OCI-LY7 (cell line): ENCODE measurements around the gene PHRF1. TPM values are rescaled to one million over a fixed set of nuclear protein-coding genes. Genes with fewer than 3 reads are reported as not detected.

Source experiments
- BruUV-seq: library from RNA; stranded (reverse); fragments of 400-500 nt; replicated peaks from 2 replicates; lab custom pipeline; 2021; lab: Mats Ljungman, UMichigan
- CTCF ChIA-PET: fragments of 300-600 bp; sonication (Branson Sonifier 250); formaldehyde crosslinking; loops from one replicate; lab custom pipeline; 2022; ENCODE audit warnings: antibody characterized with exemption; ENCODE audit not compliant: unreplicated experiment; lab: Charles Lee
- POLR2A ChIA-PET: fragments of 300-600 bp; sonication (Branson Sonifier 250); formaldehyde crosslinking; loops from one replicate; lab custom pipeline; 2022; ENCODE audit warnings: antibody characterized with exemption; lab: Charles Lee
- DNase-seq: peaks from one replicate; pipeline ENCODE4 v3.0.0-alpha.2; 2015; ENCODE audit warnings: low spot score
- H2AFZ ChIP-seq: fragments of 200-600 bp; sonication (generic), shearing (Covaris generic); 2 replicates; pipeline ENCODE4 v1.6.1; 2014; ENCODE audit warnings: mild to moderate bottlenecking, antibody characterized with exemption, low read length, moderate library complexity
- H3K27ac ChIP-seq: fragments of 200-600 bp; sonication (generic); 2 replicates; pipeline ENCODE4 v1.5.1; 2014; ENCODE audit warnings: mixed run types, low read depth, mild to moderate bottlenecking, moderate library complexity, low read length, inconsistent platforms; ENCODE audit not compliant: poor library complexity, severe bottlenecking
- H3K36me3 ChIP-seq: fragments of 200-600 bp; sonication (generic); 2 replicates; pipeline ENCODE4 v1.6.1; 2014; ENCODE audit warnings: mild to moderate bottlenecking, antibody characterized with exemption, low read length, moderate library complexity, mixed read lengths; ENCODE audit not compliant: insufficient read depth
- H3K4me1 ChIP-seq: fragments of 200-600 bp; sonication (generic); 2 replicates; pipeline ENCODE4 v1.5.1; 2014; ENCODE audit warnings: mild to moderate bottlenecking, low read length; ENCODE audit not compliant: insufficient read depth, poor library complexity, severe bottlenecking
- H3K4me2 ChIP-seq: fragments of 200-600 bp; sonication (generic); 2 replicates; pipeline ENCODE4 v1.6.1; 2014; ENCODE audit warnings: mild to moderate bottlenecking, low read length
- H3K4me3 ChIP-seq: fragments of 200-600 bp; sonication (generic); 2 replicates; pipeline ENCODE4 v1.5.1; 2014; ENCODE audit warnings: mild to moderate bottlenecking, low read depth, low read length; ENCODE audit not compliant: poor library complexity, severe bottlenecking
- H3K79me2 ChIP-seq: fragments of 200-600 bp; sonication (generic); 2 replicates; pipeline ENCODE4 v1.6.1; 2016; ENCODE audit warnings: low read depth, mild to moderate bottlenecking, low read length, moderate library complexity, mixed read lengths; ENCODE audit not compliant: insufficient read depth
- H3K9me2 ChIP-seq: fragments of 200-600 bp; sonication (generic); 2 replicates; pipeline ENCODE4 v1.6.1; 2016; ENCODE audit warnings: mild to moderate bottlenecking, low read length, mixed read lengths; ENCODE audit not compliant: insufficient read depth
- H3K9me3 ChIP-seq: fragments of 200-600 bp; sonication (generic); 2 replicates; pipeline ENCODE4 v1.6.1; 2014; ENCODE audit warnings: mild to moderate bottlenecking, mixed run types, low read length, mixed read lengths
- H4K20me1 ChIP-seq: fragments of 200-600 bp; sonication (generic); 2 replicates; pipeline ENCODE4 v1.6.1; 2014; ENCODE audit warnings: mild to moderate bottlenecking, antibody characterized with exemption, low read length, moderate library complexity, mixed read lengths; ENCODE audit not compliant: insufficient read depth
- EZH2phosphoT487 ChIP-seq: fragments of 200-600 bp; sonication (generic); IDR thresholded peaks from 2 replicates; pipeline ENCODE4 v1.6.1; 2018; ENCODE audit warnings: low read depth, borderline replicate concordance, mild to moderate bottlenecking, mixed run types, antibody characterized with exemption, low read length, moderate library complexity, mixed read lengths
- intact Hi-C: fragments of 100-400 bp; cut with micrococcal nuclease; formaldehyde crosslinking; loops from one replicate; pipeline ENCODE4 v1.10.0; 2022; ENCODE audit not compliant: unreplicated experiment
- total RNA-seq, 2 experiments: library from RNA; depleted of rRNA in 1 of 2; stranded (reverse); fragments of >200 nt in 1 of 2; shearing (Covaris generic) in 1 of 2; gene quantifications; 2 replicates each; pipeline ENCODE4 v1.2.3, GENCODE V29; 2014 to 2022
- TF ChIP-seq, protein P1 (sequence below): fragments of 200-600 bp; sonication (generic); conservative IDR thresholded peaks from 2 replicates; pipeline ENCODE4 v1.5.1; 2014; ENCODE audit warnings: mild to moderate bottlenecking, antibody characterized with exemption, low read length, moderate library complexity, mixed read lengths

The PHRF1 gene
- total RNA-seq, 2 experiments from 2014 or later: 25.6 to 45.4 TPM

DNA sequence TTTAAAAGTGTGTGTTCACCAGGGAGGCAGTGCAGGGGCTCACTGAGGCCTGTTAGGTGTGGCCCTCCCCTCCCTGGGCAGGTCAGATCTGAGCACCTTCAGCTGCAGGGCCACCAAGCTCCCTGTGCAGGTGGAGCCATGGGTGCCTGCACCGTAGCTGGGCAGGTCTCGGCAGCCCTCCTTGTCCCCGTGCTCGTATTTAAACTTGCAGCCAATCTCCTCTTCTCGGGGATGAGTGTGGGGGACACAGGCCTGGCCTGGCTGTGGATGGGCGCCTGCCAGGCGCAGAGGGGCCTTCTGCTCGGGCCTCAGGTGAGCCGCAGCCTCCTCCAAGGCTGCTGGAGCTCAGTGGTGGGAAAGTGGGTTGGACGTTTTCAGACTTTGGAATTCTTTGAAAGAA lies 19.1 kb downstream of the PHRF1 start:
- no TSS peak for BruUV-seq
- Histone ChIP-seq H3K4me1 (no peaks in the 10 kb centered on the region), H2AFZ (no peak overlapping the region), H3K9me2 (no peaks in the 10 kb centered on the region), H3K79me2 (no peaks in the 10 kb centered on the region), H3K9me3 (no peaks in the 10 kb centered on the region), H3K4me3 (no peak overlapping the region), H3K36me3 (peaks cover 91% of the 10 kb centered on the region), H3K27ac (no peak overlapping the region), H4K20me1 (no peaks in the 10 kb centered on the region), H3K4me2 (no peak overlapping the region)
- CTCF ChIA-PET: no interaction called here
- intact Hi-C loops: no loop called here
- TF ChIP-seq EZH2phosphoT487: no peak
- TF ChIP-seq, protein P1, sequence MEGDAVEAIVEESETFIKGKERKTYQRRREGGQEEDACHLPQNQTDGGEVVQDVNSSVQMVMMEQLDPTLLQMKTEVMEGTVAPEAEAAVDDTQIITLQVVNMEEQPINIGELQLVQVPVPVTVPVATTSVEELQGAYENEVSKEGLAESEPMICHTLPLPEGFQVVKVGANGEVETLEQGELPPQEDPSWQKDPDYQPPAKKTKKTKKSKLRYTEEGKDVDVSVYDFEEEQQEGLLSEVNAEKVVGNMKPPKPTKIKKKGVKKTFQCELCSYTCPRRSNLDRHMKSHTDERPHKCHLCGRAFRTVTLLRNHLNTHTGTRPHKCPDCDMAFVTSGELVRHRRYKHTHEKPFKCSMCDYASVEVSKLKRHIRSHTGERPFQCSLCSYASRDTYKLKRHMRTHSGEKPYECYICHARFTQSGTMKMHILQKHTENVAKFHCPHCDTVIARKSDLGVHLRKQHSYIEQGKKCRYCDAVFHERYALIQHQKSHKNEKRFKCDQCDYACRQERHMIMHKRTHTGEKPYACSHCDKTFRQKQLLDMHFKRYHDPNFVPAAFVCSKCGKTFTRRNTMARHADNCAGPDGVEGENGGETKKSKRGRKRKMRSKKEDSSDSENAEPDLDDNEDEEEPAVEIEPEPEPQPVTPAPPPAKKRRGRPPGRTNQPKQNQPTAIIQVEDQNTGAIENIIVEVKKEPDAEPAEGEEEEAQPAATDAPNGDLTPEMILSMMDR: no peak
- DNase-seq: no peak
- POLR2A ChIA-PET: no interaction called here

DNA sequence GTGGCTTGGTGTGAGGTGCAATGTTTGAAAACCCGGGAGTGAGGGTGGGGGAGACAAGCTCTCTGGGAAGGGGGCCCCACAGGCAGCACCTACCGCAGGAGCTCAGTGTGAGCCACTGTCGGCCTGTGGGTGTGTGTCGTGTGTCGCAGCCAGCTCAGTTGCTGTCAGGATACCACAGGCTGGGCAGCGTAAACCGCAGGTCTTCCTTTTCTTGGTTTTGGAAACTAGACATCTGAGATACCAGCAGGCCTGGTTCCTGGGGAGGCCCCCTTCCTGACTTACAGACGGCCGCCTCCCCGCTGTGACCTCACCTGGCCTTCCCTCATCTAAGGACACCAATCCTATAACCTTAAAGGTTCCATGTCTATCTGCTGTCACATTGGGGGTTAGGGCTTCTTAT lies 20.1 kb downstream of the PHRF1 start:
- no peak overlapping the region for H3K27ac ChIP-seq
- BruUV-seq: no TSS peak
- TF ChIP-seq EZH2phosphoT487: no peak
- TF ChIP-seq, protein P1: no peak
- H3K4me1 ChIP-seq: no peaks in the 10 kb centered on the region
- no peaks in the 10 kb centered on the region for H3K9me3 ChIP-seq
- H4K20me1 ChIP-seq: no peaks in the 10 kb centered on the region
- no peak for DNase-seq
- no peak overlapping the region for H2AFZ ChIP-seq
- H3K36me3 ChIP-seq: peaks cover 87% of the 10 kb centered on the region
- intact Hi-C loops: no loop called here
- H3K4me2 ChIP-seq: no peak overlapping the region
- POLR2A ChIA-PET: no interaction called here
- no peaks in the 10 kb centered on the region for H3K79me2 ChIP-seq
- no peak overlapping the region for H3K4me3 ChIP-seq
- no peaks in the 10 kb centered on the region for H3K9me2 ChIP-seq
- CTCF ChIA-PET: no interaction called here

DNA sequence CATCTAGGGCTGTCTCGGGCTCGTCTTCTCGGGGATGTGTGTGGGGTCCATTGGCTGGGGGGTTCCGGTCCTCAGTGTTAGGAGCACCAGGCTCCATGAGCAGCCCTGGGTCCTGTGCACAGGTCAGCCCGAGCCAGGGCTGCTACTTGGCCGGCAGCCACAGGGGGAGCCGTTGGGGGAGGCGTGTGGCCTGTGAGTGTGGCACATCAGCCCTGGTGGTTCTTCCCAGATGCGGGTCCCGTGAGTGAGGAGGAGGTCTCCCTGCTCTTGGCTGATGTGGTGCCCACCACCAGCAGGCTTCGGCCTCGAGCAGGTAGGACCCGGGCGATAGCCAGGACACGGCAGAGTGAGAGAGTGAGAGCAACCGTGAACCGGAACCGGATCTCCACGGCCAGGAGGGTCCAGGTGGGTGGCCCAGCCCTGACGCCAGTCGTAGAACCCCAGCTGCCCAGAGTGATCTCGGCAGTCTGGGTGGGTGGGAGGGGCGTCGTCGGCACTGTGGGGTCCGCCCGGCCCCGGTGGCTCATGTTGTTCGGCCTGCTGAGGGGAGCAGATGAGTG lies 21.0 kb downstream of the PHRF1 start:
- no peak overlapping the region for H3K4me2 ChIP-seq
- TF ChIP-seq, protein P1: peak; percentile 48
- TF ChIP-seq EZH2phosphoT487: no peak
- no peak for DNase-seq
- intact Hi-C loops: no loop called here
- H4K20me1 ChIP-seq: no peaks in the 10 kb centered on the region
- H3K36me3 ChIP-seq: peaks cover 90% of the 10 kb centered on the region
- H3K9me3 ChIP-seq: no peaks in the 10 kb centered on the region
- BruUV-seq: no TSS peak
- ChIA-PET CTCF (no interaction called here), POLR2A (no interaction called here)
- H3K4me3 ChIP-seq: no peak overlapping the region
- H3K9me2 ChIP-seq: no peaks in the 10 kb centered on the region
- no peaks in the 10 kb centered on the region for H3K79me2 ChIP-seq
- H3K4me1 ChIP-seq: no peaks in the 10 kb centered on the region
- no peak overlapping the region for H3K27ac ChIP-seq
- no peak overlapping the region for H2AFZ ChIP-seq
